22Rv1 (cell line): Measurements from ENCODE around the gene BMP7.

Experiments
- ZFX ChIP-seq: fragments of 450-650 bp; IDR thresholded peaks from 2 replicates; pipeline ENCODE4 v1.6.1; 2017; ENCODE audit warnings: antibody characterized with exemption, borderline replicate concordance
- TF ChIP-seq, protein P1 (sequence below): fragments of 450-650 bp; IDR thresholded peaks from 2 replicates; pipeline ENCODE4 v1.5.1; 2017; ENCODE audit warnings: mild to moderate bottlenecking

DNA sequence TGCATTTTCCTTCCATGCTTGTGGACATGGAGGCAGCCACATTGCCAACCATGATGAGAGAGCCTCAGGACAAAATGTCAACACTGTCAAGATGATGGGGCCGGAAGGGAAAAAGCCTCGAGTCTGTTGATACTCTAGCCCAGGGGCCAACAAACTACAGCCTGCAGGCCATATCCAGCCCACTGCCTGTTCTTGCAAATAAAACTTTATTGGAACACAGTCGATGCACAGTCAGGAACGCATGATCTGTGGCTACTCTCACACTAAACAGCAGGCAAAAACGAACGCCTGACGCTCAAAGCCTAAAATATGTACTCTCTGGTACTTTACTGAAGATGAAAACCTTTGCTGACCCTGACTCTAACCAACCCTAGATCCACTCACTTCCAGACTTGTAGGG lies 72.3 kb downstream of the BMP7 start:
- TF ChIP-seq, protein P1, sequence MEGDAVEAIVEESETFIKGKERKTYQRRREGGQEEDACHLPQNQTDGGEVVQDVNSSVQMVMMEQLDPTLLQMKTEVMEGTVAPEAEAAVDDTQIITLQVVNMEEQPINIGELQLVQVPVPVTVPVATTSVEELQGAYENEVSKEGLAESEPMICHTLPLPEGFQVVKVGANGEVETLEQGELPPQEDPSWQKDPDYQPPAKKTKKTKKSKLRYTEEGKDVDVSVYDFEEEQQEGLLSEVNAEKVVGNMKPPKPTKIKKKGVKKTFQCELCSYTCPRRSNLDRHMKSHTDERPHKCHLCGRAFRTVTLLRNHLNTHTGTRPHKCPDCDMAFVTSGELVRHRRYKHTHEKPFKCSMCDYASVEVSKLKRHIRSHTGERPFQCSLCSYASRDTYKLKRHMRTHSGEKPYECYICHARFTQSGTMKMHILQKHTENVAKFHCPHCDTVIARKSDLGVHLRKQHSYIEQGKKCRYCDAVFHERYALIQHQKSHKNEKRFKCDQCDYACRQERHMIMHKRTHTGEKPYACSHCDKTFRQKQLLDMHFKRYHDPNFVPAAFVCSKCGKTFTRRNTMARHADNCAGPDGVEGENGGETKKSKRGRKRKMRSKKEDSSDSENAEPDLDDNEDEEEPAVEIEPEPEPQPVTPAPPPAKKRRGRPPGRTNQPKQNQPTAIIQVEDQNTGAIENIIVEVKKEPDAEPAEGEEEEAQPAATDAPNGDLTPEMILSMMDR: no peak
- no peak for TF ChIP-seq ZFX
